Ectodermal cell (in vitro differentiated cells): ENCODE measurements around the gene TAL2.

Source experiments
- H3K27ac ChIP-seq: 2 replicates; pipeline ENCODE4 v1.7.0; 2013; ENCODE audit warnings: mild to moderate bottlenecking, low read depth, low read length; ENCODE audit not compliant: insufficient read depth, poor library complexity, severe bottlenecking
- H3K27me3 ChIP-seq: 2 replicates; pipeline ENCODE4 v1.7.0; 2013; ENCODE audit warnings: mild to moderate bottlenecking, low read length; ENCODE audit not compliant: insufficient read depth, control insufficient read depth, poor library complexity, severe bottlenecking
- H3K36me3 ChIP-seq: one replicate; pipeline ENCODE4 v1.7.0; 2013; ENCODE audit warnings: low read length; ENCODE audit not compliant: control insufficient read depth, insufficient read depth
- H3K4me1 ChIP-seq: one replicate; pipeline ENCODE4 v1.7.0; 2013; ENCODE audit warnings: low read length; ENCODE audit not compliant: control insufficient read depth, insufficient read depth
- H3K4me3 ChIP-seq: 2 replicates; pipeline ENCODE4 v1.7.0; 2013; ENCODE audit warnings: low read depth, low read length, control low read depth; ENCODE audit not compliant: insufficient read depth
- H3K9me3 ChIP-seq: 2 replicates; pipeline ENCODE4 v1.7.0; 2013; ENCODE audit warnings: mild to moderate bottlenecking, low read length, moderate library complexity; ENCODE audit not compliant: control insufficient read depth
- WGBS, 2 experiments: methylation state at CpG; one replicate each; pipeline ENCODE4 v1.1.7; 2013; ENCODE audit warnings: missing lambda C conversion rate in 2 of 2; 5-methylcytosine and 5-hydroxymethylcytosine counted together

Gene TAL2

GRCh38 chr9:105693435-105694189 is 31.4 kb downstream of the TAL2 start:
- Histone ChIP-seq H3K4me1 (peaks cover 3% of the 10 kb centered on the region), H3K27ac (no peak overlapping the region), H3K36me3 (no peaks in the 10 kb centered on the region), H3K9me3 (no peaks in the 10 kb centered on the region), H3K4me3 (peak overlapping the region; percentile 72), H3K27me3 (peaks cover 47% of the 10 kb centered on the region)
- 35 to 40% methylated on average over 13 to 15 of the region's 15 CpGs for WGBS, 2 experiments

GRCh38 chr9:105694190-105694847 is 32.1 kb downstream of the TAL2 start, which contains the start of gene TMEM38B:
TMEM38B (plus strand) TSS chr9:105694541; CDS start chr9:105694661, 120 bp downstream.
- 1% methylated on average over 65 of the region's 65 CpGs for WGBS, 2 experiments
- H3K4me1 ChIP-seq = peaks cover 3% of the 10 kb centered on the region
- no peak within 1 kb of the TSS for H3K27ac ChIP-seq
- no peaks in the 10 kb centered on the region for H3K36me3 ChIP-seq
- H3K4me3 ChIP-seq = peak within 1 kb of the TSS; percentile 72
- peaks cover 47% of the 10 kb centered on the region for H3K27me3 ChIP-seq
- no peaks in the 10 kb centered on the region for H3K9me3 ChIP-seq

GRCh38 chr9:105694848-105695581 is 32.8 kb downstream of the TAL2 start:
- H3K27ac ChIP-seq = no peak overlapping the region
- peak overlapping the region; percentile 72 for H3K4me3 ChIP-seq
- H3K27me3 ChIP-seq = peaks cover 47% of the 10 kb centered on the region
- H3K36me3 ChIP-seq = no peaks in the 10 kb centered on the region
- peaks cover 3% of the 10 kb centered on the region for H3K4me1 ChIP-seq
- H3K9me3 ChIP-seq = no peaks in the 10 kb centered on the region
- whole genome bisulfite sequencing, 2 experiments = 6% methylated on average over 42 of the region's 42 CpGs

GRCh38 chr9:105696219-105696793 is 34.0 kb downstream of the TAL2 start:
- H3K36me3 ChIP-seq = no peaks in the 10 kb centered on the region
- 88 to 95% methylated on average over 10 of the region's 12 CpGs for WGBS, 2 experiments
- H3K27ac ChIP-seq = no peak overlapping the region
- H3K9me3 ChIP-seq = no peaks in the 10 kb centered on the region
- H3K4me1 ChIP-seq = peaks cover 3% of the 10 kb centered on the region
- H3K4me3 ChIP-seq = no peak overlapping the region
- peaks cover 44% of the 10 kb centered on the region for H3K27me3 ChIP-seq

GRCh38 chr9:105697871-105698270 is 35.6 kb downstream of the TAL2 start:
- Histone ChIP-seq H3K9me3 (no peaks in the 10 kb centered on the region), H3K27me3 (peaks cover 28% of the 10 kb centered on the region), H3K4me1 (peaks cover 3% of the 10 kb centered on the region), H3K27ac (no peak overlapping the region), H3K36me3 (no peaks in the 10 kb centered on the region), H3K4me3 (no peak overlapping the region)
- 75 to 83% methylated on average over 3 of the region's 4 CpGs for WGBS, 2 experiments

GRCh38 chr9:105698348-105698870 is 36.2 kb downstream of the TAL2 start:
- Histone ChIP-seq H3K9me3 (no peaks in the 10 kb centered on the region), H3K36me3 (no peaks in the 10 kb centered on the region), H3K4me1 (peaks cover 3% of the 10 kb centered on the region), H3K27me3 (peaks cover 22% of the 10 kb centered on the region), H3K4me3 (no peak overlapping the region), H3K27ac (no peak overlapping the region)
- no CpG with 5 or more reads among the region's 1 CpG for WGBS, 2 experiments

- WGBS, 2 experiments = 72 to 85% methylated on average over 1 of the region's 1 CpG
- no peaks in the 10 kb centered on the region for H3K4me1 ChIP-seq
- no peaks in the 10 kb centered on the region for H3K9me3 ChIP-seq
- no peak overlapping the region for H3K27ac ChIP-seq
- H3K36me3 ChIP-seq = peaks cover 3% of the 10 kb centered on the region
- H3K27me3 ChIP-seq = peaks cover 5% of the 10 kb centered on the region
- no peak overlapping the region for H3K4me3 ChIP-seq
These were observed 38.4 kb downstream of the TAL2 start for GRCh38 chr9:105700668-105701067.

GRCh38 chr9:105701145-105701544 is 38.9 kb downstream of the TAL2 start:
- H3K9me3 ChIP-seq = no peaks in the 10 kb centered on the region
- 86 to 96% methylated on average over 1 to 2 of the region's 2 CpGs for WGBS, 2 experiments
- no peaks in the 10 kb centered on the region for H3K4me1 ChIP-seq
- H3K36me3 ChIP-seq = peaks cover 4% of the 10 kb centered on the region
- H3K27me3 ChIP-seq = no peaks in the 10 kb centered on the region
- H3K4me3 ChIP-seq = no peak overlapping the region
- no peak overlapping the region for H3K27ac ChIP-seq

- no peaks in the 10 kb centered on the region for H3K9me3 ChIP-seq
- 100% methylated on average over 1 of the region's 1 CpG for WGBS, 2 experiments
- H3K4me3 ChIP-seq = no peak overlapping the region
- H3K4me1 ChIP-seq = no peaks in the 10 kb centered on the region
- H3K27ac ChIP-seq = no peak overlapping the region
- H3K27me3 ChIP-seq = no peaks in the 10 kb centered on the region
- H3K36me3 ChIP-seq = peaks cover 4% of the 10 kb centered on the region
These were observed 40.0 kb downstream of the TAL2 start for GRCh38 chr9:105702207-105702606.
